Activated CD4-positive, alpha-beta T cell treated with anti-CD3 and anti-CD28 coated beads, Interleukin-2, amount 10 ng/mL, durations not matched to agents 24 days and 14 days (primary cell): ENCODE measurements around the gene TAF1B. TPM values are rescaled to one million over a fixed set of nuclear protein-coding genes. Genes with fewer than 3 reads are reported as not detected.

Experiments used
- DNase-seq: peaks from one replicate; pipeline ENCODE4 v3.0.0; 2022
- H3K27ac Mint-ChIP-seq: one replicate; pipeline ENCODE4 v1.8.0; 2022; ENCODE audit warnings: mild to moderate bottlenecking, mixed read lengths
- H3K27me3 Mint-ChIP-seq: one replicate; pipeline ENCODE4 v1.8.0; 2022; ENCODE audit warnings: mixed read lengths
- H3K36me3 Mint-ChIP-seq: one replicate; pipeline ENCODE4 v1.8.0; 2022; ENCODE audit warnings: low read depth, mild to moderate bottlenecking, mixed read lengths
- H3K4me1 Mint-ChIP-seq: one replicate; pipeline ENCODE4 v1.8.0; 2021; ENCODE audit warnings: mixed read lengths
- H3K4me3 Mint-ChIP-seq: one replicate; pipeline ENCODE4 v1.8.0; 2022; ENCODE audit warnings: mild to moderate bottlenecking, moderate library complexity, mixed read lengths
- H3K9me3 Mint-ChIP-seq: one replicate; pipeline ENCODE4 v1.8.0; 2021; ENCODE audit warnings: mixed read lengths
- intact Hi-C: fragments of 100-400 bp; cut with micrococcal nuclease; formaldehyde crosslinking; loops from one replicate; pipeline ENCODE4 v1.15.1; 2023
- total RNA-seq: library from RNA; stranded (reverse); gene quantifications from 2 replicates; pipeline ENCODE4 v1.2.3, GENCODE V29; 2022

The TAF1B gene
- total RNA-seq, 1 donor from 2014 or later, result 21.9 TPM

GRCh38 chr2:9937968-9938367, 94.7 kb downstream of the TAF1B start:
- peaks cover 9% of the 10 kb centered on the region for H3K27me3 Mint-ChIP-seq
- no peak for DNase-seq
- intact Hi-C loops, result no loop called here
- H3K36me3 Mint-ChIP-seq, result peaks cover 9% of the 10 kb centered on the region
- H3K4me3 Mint-ChIP-seq, result no peak overlapping the region
- H3K9me3 Mint-ChIP-seq, result no peaks in the 10 kb centered on the region
- peaks cover 3% of the 10 kb centered on the region for H3K4me1 Mint-ChIP-seq
- no peak overlapping the region for H3K27ac Mint-ChIP-seq

DNA sequence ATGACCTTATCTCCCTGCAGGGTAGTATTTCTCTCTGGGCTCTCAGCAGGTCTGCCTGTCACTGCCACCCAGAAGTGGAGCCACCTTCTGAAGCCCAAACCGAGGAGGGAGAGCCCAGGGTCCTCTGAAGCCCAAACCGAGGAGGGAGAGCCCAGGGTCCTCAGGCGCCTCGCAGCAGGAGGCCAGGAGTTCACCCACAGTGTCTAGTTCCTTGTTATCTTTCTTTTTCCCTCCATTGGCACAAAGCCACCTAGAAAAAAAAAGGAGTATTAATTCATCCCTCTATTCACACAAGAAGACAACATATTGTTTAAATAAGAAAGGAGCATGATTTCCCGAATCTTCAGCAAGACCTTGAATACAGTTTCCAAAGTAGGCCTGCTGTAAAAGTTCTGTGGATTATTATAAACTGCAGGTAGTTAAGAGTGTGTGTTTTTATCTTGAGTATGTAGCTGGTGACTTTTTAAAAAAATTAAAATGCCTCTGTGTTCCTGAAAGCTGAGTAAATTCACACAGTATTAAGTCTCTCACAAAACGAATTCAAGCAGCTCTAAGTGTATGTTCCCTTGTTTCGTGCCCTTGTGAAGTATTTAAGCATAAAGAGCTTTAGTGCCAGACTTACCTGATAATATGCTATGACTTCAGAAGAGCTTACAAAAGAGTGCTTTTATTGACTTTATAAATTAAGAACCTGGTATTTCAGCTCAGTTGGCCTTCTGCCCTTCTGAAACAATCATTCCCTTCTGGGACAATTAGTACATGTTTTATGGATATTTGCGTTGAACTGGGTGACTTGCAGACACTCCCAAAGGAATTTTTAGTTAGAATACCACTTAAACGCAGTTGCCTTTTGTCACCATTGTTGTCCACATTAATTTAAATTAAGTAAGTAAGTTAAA, 96.6 kb downstream of the TAF1B start:
- H3K27me3 Mint-ChIP-seq, result peaks cover 9% of the 10 kb centered on the region
- H3K27ac Mint-ChIP-seq, result no peak overlapping the region
- H3K4me1 Mint-ChIP-seq, result peaks cover 3% of the 10 kb centered on the region
- H3K4me3 Mint-ChIP-seq, result no peak overlapping the region
- H3K36me3 Mint-ChIP-seq, result peaks cover 1% of the 10 kb centered on the region
- H3K9me3 Mint-ChIP-seq, result no peaks in the 10 kb centered on the region
- intact Hi-C loops, result no loop called here
- no peak for DNase-seq

DNA sequence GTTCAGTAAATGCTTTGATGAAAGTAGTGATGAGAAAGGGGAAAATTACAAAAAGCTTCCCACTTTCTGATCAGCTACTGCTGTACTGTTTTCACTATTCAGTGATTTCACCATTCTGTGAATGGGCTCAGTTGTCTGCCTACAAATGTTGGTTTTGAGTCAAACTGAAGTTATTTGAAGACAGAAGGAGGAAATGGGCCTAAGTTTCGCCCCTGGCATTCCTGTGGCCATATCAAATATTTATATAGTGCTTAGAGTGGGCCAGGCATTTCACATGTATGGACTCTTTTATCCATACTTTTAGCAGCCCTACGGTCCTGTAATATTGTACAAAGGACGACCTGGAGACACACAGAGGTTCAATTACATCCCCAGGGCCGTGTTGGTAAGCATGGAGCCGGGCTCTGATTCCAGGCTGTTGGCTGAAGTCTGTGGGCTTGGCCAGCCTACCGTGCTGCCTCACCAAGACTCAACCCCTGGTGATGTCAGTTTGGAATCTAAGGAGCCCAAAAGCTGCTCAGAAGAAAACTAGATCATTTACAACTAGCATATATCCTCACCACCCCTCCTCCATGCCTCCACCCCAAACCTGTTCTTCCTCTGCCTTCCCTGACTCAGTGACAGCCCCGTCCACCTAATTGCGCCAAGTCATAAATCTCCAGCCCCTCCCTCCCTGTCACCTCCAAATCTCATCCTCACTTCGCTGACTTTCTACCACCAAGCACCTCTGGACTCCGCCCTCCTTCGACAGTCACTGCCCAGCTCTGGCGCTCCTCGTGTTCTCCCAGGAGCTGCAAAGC, 98.1 kb downstream of the TAF1B start:
- H3K36me3 Mint-ChIP-seq, result no peaks in the 10 kb centered on the region
- H3K4me1 Mint-ChIP-seq, result no peaks in the 10 kb centered on the region
- no peaks in the 10 kb centered on the region for H3K9me3 Mint-ChIP-seq
- no peak overlapping the region for H3K4me3 Mint-ChIP-seq
- H3K27ac Mint-ChIP-seq, result no peak overlapping the region
- H3K27me3 Mint-ChIP-seq, result peaks cover 24% of the 10 kb centered on the region
- no peak for DNase-seq
- intact Hi-C loops, result no loop called here

DNA sequence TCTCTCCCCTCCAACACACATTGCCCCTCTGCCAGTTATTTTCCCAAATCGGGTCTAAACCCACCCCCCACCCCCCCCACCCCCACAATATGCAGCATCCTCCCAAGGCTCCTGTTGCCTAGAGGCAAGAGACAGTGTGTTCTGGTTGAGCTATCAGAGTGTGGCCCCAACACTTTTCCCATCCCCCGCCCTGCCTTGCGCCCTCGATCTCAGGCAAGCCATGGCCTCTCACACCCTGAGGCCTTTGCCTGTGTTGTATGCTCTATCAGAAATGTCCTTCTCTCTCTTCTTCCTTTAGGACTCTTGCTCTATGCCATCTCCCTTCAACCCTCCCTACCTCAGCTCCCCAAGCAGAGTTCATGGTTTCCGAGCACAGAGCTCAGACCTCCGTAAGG, 98.7 kb downstream of the TAF1B start:
- Mint-ChIP-seq H3K27me3 (peaks cover 28% of the 10 kb centered on the region), H3K27ac (no peak overlapping the region), H3K4me3 (no peak overlapping the region), H3K9me3 (no peaks in the 10 kb centered on the region), H3K36me3 (no peaks in the 10 kb centered on the region), H3K4me1 (no peaks in the 10 kb centered on the region)
- intact Hi-C loops, result no loop called here
- no peak for DNase-seq

- Mint-ChIP-seq H3K4me3 (no peak overlapping the region), H3K27ac (no peak overlapping the region), H3K9me3 (no peaks in the 10 kb centered on the region), H3K36me3 (no peaks in the 10 kb centered on the region), H3K4me1 (no peaks in the 10 kb centered on the region), H3K27me3 (peaks cover 37% of the 10 kb centered on the region)
- peak; percentile 50 for DNase-seq
- intact Hi-C loops, result no loop called here
Measured at GRCh38 chr2:9944330-9944758, 101.1 kb downstream of the TAF1B start.

GRCh38 chr2:9945596-9945995, 102.3 kb downstream of the TAF1B start:
- DNase-seq, result peak; percentile 47
- Mint-ChIP-seq H3K27me3 (peaks cover 47% of the 10 kb centered on the region), H3K27ac (no peak overlapping the region), H3K4me3 (no peak overlapping the region), H3K9me3 (no peaks in the 10 kb centered on the region), H3K4me1 (peaks cover 7% of the 10 kb centered on the region), H3K36me3 (no peaks in the 10 kb centered on the region)
- intact Hi-C loops, result no loop called here

GRCh38 chr2:9946076-9946475, 102.8 kb downstream of the TAF1B start:
- no peaks in the 10 kb centered on the region for H3K36me3 Mint-ChIP-seq
- H3K4me1 Mint-ChIP-seq, result peaks cover 7% of the 10 kb centered on the region
- DNase-seq, result peak; percentile 49
- no peaks in the 10 kb centered on the region for H3K9me3 Mint-ChIP-seq
- H3K27ac Mint-ChIP-seq, result no peak overlapping the region
- intact Hi-C loops, result no loop called here
- H3K4me3 Mint-ChIP-seq, result no peak overlapping the region
- peaks cover 43% of the 10 kb centered on the region for H3K27me3 Mint-ChIP-seq

DNA sequence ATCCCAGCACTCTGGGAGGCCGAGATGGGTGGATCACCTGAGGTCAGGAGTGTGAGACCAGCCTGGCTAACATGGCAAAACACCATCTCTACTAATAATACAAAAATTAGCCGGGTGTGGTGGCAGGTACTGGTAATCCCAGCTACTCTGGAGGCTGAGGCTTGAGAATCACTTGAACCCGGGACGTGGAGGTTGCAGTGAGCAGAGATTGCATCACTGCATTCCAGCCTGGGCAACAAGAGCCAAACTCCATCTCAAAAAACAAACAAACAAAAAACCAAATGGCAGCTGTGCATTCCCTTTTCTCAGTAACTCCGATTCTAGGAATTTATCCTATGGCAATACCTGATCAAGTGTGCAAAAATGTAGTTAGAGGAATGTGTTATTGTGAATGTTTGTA, 103.5 kb downstream of the TAF1B start:
- Mint-ChIP-seq H3K9me3 (no peaks in the 10 kb centered on the region), H3K36me3 (no peaks in the 10 kb centered on the region), H3K27me3 (peaks cover 43% of the 10 kb centered on the region), H3K4me1 (peaks cover 7% of the 10 kb centered on the region), H3K4me3 (no peak overlapping the region), H3K27ac (no peak overlapping the region)
- intact Hi-C loops, result no loop called here
- DNase-seq, result no peak

DNA sequence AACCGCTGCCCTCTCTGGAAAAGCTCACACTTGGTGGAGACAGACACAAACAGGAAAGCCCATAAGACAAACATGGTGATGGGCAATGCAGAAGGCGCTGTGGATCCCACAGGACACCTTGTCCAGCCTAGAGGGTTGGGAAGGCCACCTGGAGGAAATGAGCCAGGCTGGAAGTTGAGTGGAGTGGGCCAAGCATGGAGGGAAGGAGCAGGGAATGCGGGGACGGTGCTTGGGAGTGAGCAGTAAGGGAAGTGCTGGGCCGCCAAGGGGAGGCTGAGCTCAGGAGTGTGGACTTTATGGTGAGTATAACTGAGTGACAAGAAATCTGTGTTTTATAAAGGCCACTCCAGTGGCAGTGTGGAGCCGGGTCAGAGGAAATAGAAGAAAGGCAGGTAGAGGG, 105.4 kb downstream of the TAF1B start:
- peaks cover 13% of the 10 kb centered on the region for H3K4me1 Mint-ChIP-seq
- H3K4me3 Mint-ChIP-seq, result peak overlapping the region; percentile 31
- H3K27me3 Mint-ChIP-seq, result peaks cover 55% of the 10 kb centered on the region
- no peaks in the 10 kb centered on the region for H3K9me3 Mint-ChIP-seq
- DNase-seq, result peak; percentile 54
- intact Hi-C loops, result no loop called here
- no peaks in the 10 kb centered on the region for H3K36me3 Mint-ChIP-seq
- H3K27ac Mint-ChIP-seq, result no peak overlapping the region

DNA sequence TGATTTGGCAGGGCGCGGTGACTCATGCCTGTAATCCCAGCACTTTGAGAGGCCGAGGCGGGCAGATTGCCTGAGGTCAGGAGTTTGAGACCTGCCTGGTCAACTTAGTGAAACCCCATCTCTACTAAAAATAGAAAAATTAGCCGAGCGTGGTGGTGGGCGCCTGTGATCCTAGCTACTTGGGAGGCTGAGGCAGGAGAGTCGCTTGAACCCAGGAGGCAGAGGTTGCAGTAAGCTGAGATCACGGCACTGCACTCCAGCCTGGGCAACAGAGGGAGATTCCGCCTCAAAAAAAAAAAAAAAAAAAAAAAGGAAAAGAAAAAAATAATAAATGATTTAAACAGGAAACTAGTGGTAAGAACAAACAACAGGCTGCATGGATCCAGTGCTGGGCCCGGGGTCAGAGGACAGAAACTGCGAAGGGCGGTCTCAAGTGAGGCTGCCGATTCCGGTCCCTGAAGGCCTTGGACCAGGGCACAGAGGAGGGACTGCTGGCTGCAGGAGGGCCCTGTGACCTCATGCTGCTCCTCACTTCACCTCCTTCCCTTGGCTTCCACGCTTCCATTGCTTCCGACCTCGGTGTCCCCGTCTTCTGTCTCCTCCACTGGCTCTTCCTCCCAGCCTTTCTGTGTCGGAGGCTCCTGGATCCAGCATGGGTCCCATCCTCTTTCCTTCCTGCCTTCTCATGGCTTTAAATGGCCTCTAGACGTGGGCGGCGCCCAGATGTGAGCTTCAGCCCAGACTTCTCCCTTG, 106.1 kb downstream of the TAF1B start:
- Mint-ChIP-seq H3K4me1 (peaks cover 13% of the 10 kb centered on the region), H3K9me3 (no peaks in the 10 kb centered on the region), H3K36me3 (no peaks in the 10 kb centered on the region), H3K27ac (no peak overlapping the region), H3K27me3 (peaks cover 62% of the 10 kb centered on the region), H3K4me3 (peak overlapping the region; percentile 87)
- intact Hi-C loops, result no loop called here
- DNase-seq, result peak; percentile 56

- no peaks in the 10 kb centered on the region for H3K36me3 Mint-ChIP-seq
- H3K4me3 Mint-ChIP-seq, result peak overlapping the region; percentile 87
- H3K4me1 Mint-ChIP-seq, result peaks cover 13% of the 10 kb centered on the region
- H3K27ac Mint-ChIP-seq, result no peak overlapping the region
- H3K27me3 Mint-ChIP-seq, result peaks cover 66% of the 10 kb centered on the region
- DNase-seq, result no peak
- intact Hi-C loops, result loop anchor here (10.0 kb wide), 1 partner anchor 135 kb away; no protein-coding TSS in a partner anchor
- no peaks in the 10 kb centered on the region for H3K9me3 Mint-ChIP-seq
Measured at GRCh38 chr2:9949992-9950520, 106.8 kb downstream of the TAF1B start.

- intact Hi-C loops, result loop anchor here (1.0 to 10.0 kb wide), 2 partner anchors 26 to 136 kb away; no protein-coding TSS in a partner anchor
- Mint-ChIP-seq H3K27me3 (peaks cover 62% of the 10 kb centered on the region), H3K27ac (peak overlapping the region; percentile 80), H3K36me3 (no peaks in the 10 kb centered on the region), H3K9me3 (no peaks in the 10 kb centered on the region), H3K4me3 (peak overlapping the region; percentile 87), H3K4me1 (peaks cover 13% of the 10 kb centered on the region)
- DNase-seq, result no peak
Measured at GRCh38 chr2:9950521-9951271, 107.4 kb downstream of the TAF1B start.

DNA sequence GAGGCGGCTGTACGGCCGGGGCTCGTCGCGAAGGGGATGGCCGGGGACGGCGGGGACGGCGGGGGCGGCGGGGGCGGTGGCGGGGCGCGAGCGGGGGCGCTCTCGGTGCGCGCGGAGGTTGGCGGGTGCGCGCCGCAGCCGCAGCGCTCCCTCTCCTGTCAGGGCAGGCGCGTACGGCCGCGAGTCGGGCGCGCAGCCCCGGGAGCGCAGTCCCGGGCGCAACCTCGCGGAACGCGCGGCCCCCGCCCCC, 107.9 kb downstream of the TAF1B start:
- Mint-ChIP-seq H3K4me1 (peaks cover 13% of the 10 kb centered on the region), H3K36me3 (no peaks in the 10 kb centered on the region), H3K27ac (no peak overlapping the region), H3K4me3 (peak overlapping the region; percentile 87), H3K9me3 (no peaks in the 10 kb centered on the region), H3K27me3 (peaks cover 59% of the 10 kb centered on the region)
- intact Hi-C loops, result loop anchor here (1.0 to 10.0 kb wide), 2 partner anchors 25 to 136 kb away; no protein-coding TSS in a partner anchor
- DNase-seq, result no peak
